Rectal smooth muscle tissue (tissue), 1 donor: ENCODE measurements around the gene VCAN.

ENCODE experiments used
- H3K27ac ChIP-seq: one replicate; pipeline ENCODE4 v1.7.0; 2013; ENCODE audit warnings: low read depth, low read length, inconsistent platforms
- H3K27me3 ChIP-seq: one replicate; pipeline ENCODE4 v1.7.0; 2013; ENCODE audit warnings: low read length; ENCODE audit not compliant: control insufficient read depth, insufficient read depth
- H3K36me3 ChIP-seq: one replicate; pipeline ENCODE4 v1.7.0; 2013; ENCODE audit warnings: low read length; ENCODE audit not compliant: control insufficient read depth, insufficient read depth
- H3K4me1 ChIP-seq: one replicate; pipeline ENCODE4 v1.7.0; 2013; ENCODE audit warnings: low read length; ENCODE audit not compliant: control insufficient read depth, insufficient read depth
- H3K4me3 ChIP-seq: one replicate; pipeline ENCODE4 v1.7.0; 2013; ENCODE audit warnings: low read length
- H3K9ac ChIP-seq: one replicate; pipeline ENCODE4 v1.7.0; 2013; ENCODE audit warnings: low read length

Gene VCAN

DNA sequence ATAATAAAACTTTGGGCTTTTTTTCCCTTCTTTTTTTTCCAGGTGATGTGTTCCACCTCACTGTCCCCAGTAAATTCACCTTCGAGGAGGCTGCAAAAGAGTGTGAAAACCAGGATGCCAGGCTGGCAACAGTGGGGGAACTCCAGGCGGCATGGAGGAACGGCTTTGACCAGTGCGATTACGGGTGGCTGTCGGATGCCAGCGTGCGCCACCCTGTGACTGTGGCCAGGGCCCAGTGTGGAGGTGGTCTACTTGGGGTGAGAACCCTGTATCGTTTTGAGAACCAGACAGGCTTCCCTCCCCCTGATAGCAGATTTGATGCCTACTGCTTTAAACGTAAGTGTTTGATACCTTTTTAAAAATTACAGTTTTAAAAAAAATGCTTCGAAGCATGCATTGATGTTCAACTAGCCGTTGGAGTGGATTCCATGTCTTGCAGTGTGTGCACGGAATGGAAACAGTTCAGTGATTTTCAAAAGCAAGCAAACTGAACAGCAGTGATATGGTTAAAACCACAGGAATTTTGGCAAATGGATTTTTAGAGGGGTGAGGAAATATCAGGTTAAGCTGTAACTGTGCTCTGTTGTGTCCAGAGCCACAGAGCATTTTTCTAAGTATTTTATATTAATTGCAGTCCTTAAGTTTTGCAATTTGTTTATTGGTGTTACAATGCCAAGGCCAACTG, 40.7 kb downstream of the VCAN start:
- Histone ChIP-seq H3K9ac (no peak overlapping the region), H3K4me1 (peaks cover 2% of the 10 kb centered on the region), H3K4me3 (no peak overlapping the region), H3K27ac (no peak overlapping the region), H3K27me3 (no peaks in the 10 kb centered on the region), H3K36me3 (no peaks in the 10 kb centered on the region)

DNA sequence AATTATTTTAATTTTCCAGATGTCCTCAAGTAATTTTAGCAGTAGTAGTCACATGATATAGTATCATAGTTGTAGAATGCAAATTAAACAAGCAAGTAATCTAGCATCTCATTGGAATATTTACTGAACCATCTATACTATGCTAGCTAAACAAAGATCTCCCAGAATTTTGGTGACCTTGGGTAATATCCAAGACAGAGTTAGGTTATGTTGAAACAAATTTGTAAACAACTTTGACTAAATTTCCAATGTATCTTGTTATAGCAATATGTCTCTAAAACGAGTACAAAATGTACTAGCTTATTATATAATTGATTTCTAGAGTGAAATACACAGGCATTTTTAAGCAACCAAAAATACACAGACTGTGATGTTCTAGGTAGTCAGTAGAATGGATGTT, 41.5 kb downstream of the VCAN start:
- H3K27me3 ChIP-seq, result no peaks in the 10 kb centered on the region
- no peak overlapping the region for H3K27ac ChIP-seq
- H3K4me1 ChIP-seq, result peaks cover 2% of the 10 kb centered on the region

GRCh38 chr5:83513491-83513890, 41.9 kb downstream of the VCAN start:
- H3K27ac ChIP-seq, result no peak overlapping the region
- no peak overlapping the region for H3K9ac ChIP-seq
- peaks cover 2% of the 10 kb centered on the region for H3K4me1 ChIP-seq
- H3K27me3 ChIP-seq, result no peaks in the 10 kb centered on the region
- no peaks in the 10 kb centered on the region for H3K36me3 ChIP-seq
- H3K4me3 ChIP-seq, result no peak overlapping the region

More for the DNA sequence above, 41.5 kb downstream of the VCAN start:
- Histone ChIP-seq H3K4me3 (no peak overlapping the region), H3K36me3 (no peaks in the 10 kb centered on the region), H3K9ac (no peak overlapping the region)

- H3K27ac ChIP-seq, result no peak overlapping the region
Measured at GRCh38 chr5:83516377-83516776, 44.8 kb downstream of the VCAN start.

GRCh38 chr5:83517072-83517687, 45.6 kb downstream of the VCAN start:
- Histone ChIP-seq H3K4me3 (no peak overlapping the region), H3K27me3 (no peaks in the 10 kb centered on the region), H3K27ac (no peak overlapping the region), H3K4me1 (no peaks in the 10 kb centered on the region), H3K9ac (no peak overlapping the region), H3K36me3 (no peaks in the 10 kb centered on the region)

More at GRCh38 chr5:83516377-83516776, 44.8 kb downstream of the VCAN start:
- Histone ChIP-seq H3K36me3 (no peaks in the 10 kb centered on the region), H3K4me3 (no peak overlapping the region), H3K27me3 (no peaks in the 10 kb centered on the region), H3K9ac (no peak overlapping the region), H3K4me1 (no peaks in the 10 kb centered on the region)

DNA sequence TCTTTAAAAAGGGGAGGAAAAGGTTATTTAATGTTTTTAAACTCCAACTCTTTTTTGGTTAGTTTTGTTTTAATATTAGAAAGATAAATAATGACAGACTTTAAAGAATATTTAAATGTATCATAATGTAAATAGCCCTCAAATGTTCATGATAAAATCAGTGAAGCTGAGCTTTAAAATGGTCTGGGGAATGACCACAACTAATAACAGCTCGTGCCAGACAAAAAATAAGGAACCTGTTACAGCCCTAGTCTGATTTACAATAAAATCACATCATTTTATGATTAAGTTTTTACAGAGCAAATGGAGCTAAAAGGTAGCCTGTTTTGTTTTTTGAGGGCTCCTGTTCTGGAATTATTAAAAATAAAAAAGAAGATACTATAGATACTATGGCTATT, 46.1 kb downstream of the VCAN start:
- H3K9ac ChIP-seq, result no peak overlapping the region
- no peaks in the 10 kb centered on the region for H3K4me1 ChIP-seq
- H3K27ac ChIP-seq, result no peak overlapping the region
- H3K27me3 ChIP-seq, result no peaks in the 10 kb centered on the region
- H3K4me3 ChIP-seq, result no peak overlapping the region
- no peaks in the 10 kb centered on the region for H3K36me3 ChIP-seq

- Histone ChIP-seq H3K27me3 (no peaks in the 10 kb centered on the region), H3K4me1 (no peaks in the 10 kb centered on the region), H3K9ac (no peak overlapping the region), H3K4me3 (no peak overlapping the region), H3K27ac (no peak overlapping the region), H3K36me3 (no peaks in the 10 kb centered on the region)
Measured at GRCh38 chr5:83518319-83519061, 46.9 kb downstream of the VCAN start.

DNA sequence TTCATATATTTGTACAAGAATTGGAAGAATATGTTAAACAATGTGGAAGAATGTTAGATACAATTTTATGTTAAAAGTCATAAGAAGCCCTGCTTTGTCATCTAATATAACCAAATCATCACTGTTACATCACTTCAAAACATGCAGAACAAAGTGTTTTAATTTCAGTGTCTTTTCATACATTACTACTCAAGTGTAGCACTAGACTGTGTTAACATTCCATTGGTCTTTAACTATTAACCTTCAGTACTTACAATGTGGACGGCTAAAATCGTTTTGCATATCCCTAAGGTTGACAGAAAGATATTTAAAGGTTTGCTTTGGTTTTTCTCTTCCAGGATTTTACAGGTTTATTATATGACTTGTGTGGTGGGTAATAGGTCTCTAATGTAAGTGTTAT, 50.9 kb downstream of the VCAN start:
- H3K9ac ChIP-seq, result no peak overlapping the region

DNA sequence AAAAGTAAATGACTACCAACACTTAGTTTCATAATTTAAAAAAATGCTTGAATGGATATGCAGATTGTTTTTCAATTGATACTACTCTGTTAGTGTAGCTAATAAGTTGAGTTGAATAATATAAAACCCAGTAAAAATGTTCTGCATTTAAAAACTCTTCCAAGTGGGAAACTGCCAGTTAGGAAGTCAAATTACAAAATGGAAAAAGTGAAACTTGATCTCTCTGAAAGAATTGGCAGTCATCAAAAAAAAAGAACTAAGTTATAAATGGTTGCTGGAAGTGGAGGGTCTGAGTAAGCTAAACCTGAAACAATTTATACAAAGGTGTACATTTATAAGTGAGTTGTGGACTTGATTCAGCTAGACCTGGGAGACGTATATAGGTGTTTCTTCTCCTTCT, 52.4 kb downstream of the VCAN start:
- H3K4me3 ChIP-seq, result no peak overlapping the region
- no peaks in the 10 kb centered on the region for H3K4me1 ChIP-seq
- H3K27me3 ChIP-seq, result no peaks in the 10 kb centered on the region
- no peak overlapping the region for H3K27ac ChIP-seq
- H3K36me3 ChIP-seq, result no peaks in the 10 kb centered on the region
- H3K9ac ChIP-seq, result no peak overlapping the region

More for the DNA sequence above, 50.9 kb downstream of the VCAN start:
- H3K27me3 ChIP-seq, result no peaks in the 10 kb centered on the region
- H3K36me3 ChIP-seq, result no peaks in the 10 kb centered on the region
- no peak overlapping the region for H3K4me3 ChIP-seq
- no peak overlapping the region for H3K27ac ChIP-seq
- H3K4me1 ChIP-seq, result no peaks in the 10 kb centered on the region

DNA sequence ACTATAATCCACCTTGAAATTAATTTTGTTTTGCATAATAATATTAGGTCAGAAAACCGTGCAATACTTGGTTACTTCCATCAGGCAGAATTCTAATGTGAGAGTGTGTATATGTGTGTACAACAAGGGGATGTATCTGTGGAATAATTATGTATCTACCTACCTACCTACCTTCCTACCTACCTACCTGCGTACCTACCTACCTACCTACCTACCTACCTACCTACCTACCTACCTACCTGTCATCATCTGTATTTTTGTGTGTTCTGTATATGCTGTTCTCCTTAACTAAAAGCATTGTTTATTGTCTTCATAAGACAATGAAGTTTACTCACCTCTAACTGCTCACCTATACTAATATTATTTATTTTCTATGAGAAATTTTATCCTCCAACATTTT, 52.8 kb downstream of the VCAN start:
- H3K27ac ChIP-seq, result no peak overlapping the region
- no peaks in the 10 kb centered on the region for H3K27me3 ChIP-seq
- no peak overlapping the region for H3K9ac ChIP-seq
- no peak overlapping the region for H3K4me3 ChIP-seq
- H3K36me3 ChIP-seq, result no peaks in the 10 kb centered on the region
- no peaks in the 10 kb centered on the region for H3K4me1 ChIP-seq

DNA sequence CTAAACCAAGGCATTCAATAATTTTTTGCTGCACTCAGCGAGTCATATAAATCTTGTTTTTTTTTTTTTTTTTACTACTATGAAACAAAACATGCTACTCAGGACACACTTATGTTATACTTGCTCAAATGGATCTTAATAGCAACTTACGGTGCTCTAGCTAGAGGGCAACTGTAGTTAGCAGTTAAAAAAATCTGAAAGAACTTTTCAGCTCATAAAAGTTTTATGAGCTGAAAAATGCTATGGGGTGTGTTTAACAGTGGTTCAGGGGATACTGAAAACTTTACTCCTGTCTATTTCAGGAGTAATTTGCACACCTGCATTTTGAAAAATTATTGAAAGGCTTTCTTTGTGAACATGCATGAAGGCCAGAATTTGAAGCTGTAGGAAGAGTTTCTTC, 53.4 kb downstream of the VCAN start:
- Histone ChIP-seq H3K27ac (no peak overlapping the region), H3K4me1 (no peaks in the 10 kb centered on the region), H3K27me3 (no peaks in the 10 kb centered on the region), H3K9ac (no peak overlapping the region), H3K36me3 (no peaks in the 10 kb centered on the region), H3K4me3 (no peak overlapping the region)

DNA sequence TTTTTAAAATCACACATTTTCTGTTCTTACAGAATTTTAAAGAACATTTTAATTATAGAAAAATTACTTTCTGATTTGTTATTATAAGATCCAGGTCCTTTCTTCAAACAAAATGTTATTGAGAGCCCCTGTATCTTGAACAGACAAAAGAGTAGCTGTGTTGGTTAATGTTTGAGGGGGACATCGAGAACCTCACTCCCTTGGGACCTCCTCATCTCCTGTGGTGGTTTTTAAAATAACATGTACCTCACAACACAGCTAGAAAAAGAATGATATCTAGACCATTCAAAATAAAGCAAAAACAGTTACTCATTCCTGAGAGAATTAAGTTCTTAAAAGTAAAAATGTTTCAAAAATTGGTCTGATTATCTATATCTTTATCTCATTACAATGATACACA, 54.7 kb downstream of the VCAN start:
- no peaks in the 10 kb centered on the region for H3K27me3 ChIP-seq
- H3K9ac ChIP-seq, result no peak overlapping the region
- H3K36me3 ChIP-seq, result no peaks in the 10 kb centered on the region
- no peak overlapping the region for H3K27ac ChIP-seq
- H3K4me1 ChIP-seq, result no peaks in the 10 kb centered on the region
- no peak overlapping the region for H3K4me3 ChIP-seq
